ENCODE results near the gene DMD. TPM values are rescaled to one million over a fixed set of nuclear protein-coding genes. Genes with fewer than 3 reads are reported as not detected.

Gene DMD
- total and polyA plus RNA-seq, 2 donors: 48.8 to 257 TPM

- H3K36me3 ChIP-seq (ENCODE audit: insufficient read depth): no peaks in the 10 kb centered on the region
- no peaks in the 10 kb centered on the region for H3K4me1 ChIP-seq (ENCODE audit: insufficient read depth)
- 97% methylated on average over 2 of the region's 2 CpGs for WGBS
- no peak overlapping the region for H3K27ac ChIP-seq (ENCODE audit: low read depth)
- no peak for DNase-seq (ENCODE audit: extremely low spot score)
- H3K4me3 ChIP-seq (ENCODE audit: low read depth, low read length): no peak overlapping the region
Observed at GRCh38 chrX:33045882-33046281, 165.5 kb downstream of the DMD start.

GRCh38 chrX:33045245-33045644, 166.1 kb downstream of the DMD start:
- Histone ChIP-seq H3K27ac (ENCODE audit: low read depth) (no peak overlapping the region), H3K4me3 (ENCODE audit: low read depth, low read length) (no peak overlapping the region), H3K36me3 (ENCODE audit: insufficient read depth) (no peaks in the 10 kb centered on the region), H3K4me1 (ENCODE audit: insufficient read depth) (no peaks in the 10 kb centered on the region)
- DNase-seq (ENCODE audit: extremely low spot score): no peak
- 83% methylated on average over 3 of the region's 3 CpGs for WGBS

GRCh38 chrX:33041141-33041540, 170.2 kb downstream of the DMD start:
- H3K36me3 ChIP-seq (ENCODE audit: insufficient read depth): no peaks in the 10 kb centered on the region
- H3K27ac ChIP-seq (ENCODE audit: low read depth): no peak overlapping the region
- H3K4me3 ChIP-seq (ENCODE audit: low read depth, low read length): no peak overlapping the region
- no peak for DNase-seq (ENCODE audit: extremely low spot score)
- no peaks in the 10 kb centered on the region for H3K4me1 ChIP-seq (ENCODE audit: insufficient read depth)
- WGBS: 97% methylated on average over 22 of the region's 22 CpGs

- Histone ChIP-seq H3K27ac (ENCODE audit: low read depth) (no peak overlapping the region), H3K4me3 (ENCODE audit: low read depth, low read length) (no peak overlapping the region), H3K4me1 (ENCODE audit: insufficient read depth) (no peaks in the 10 kb centered on the region), H3K36me3 (ENCODE audit: insufficient read depth) (no peaks in the 10 kb centered on the region)
- no peak for DNase-seq (ENCODE audit: extremely low spot score)
- WGBS: 29% methylated on average over 3 of the region's 3 CpGs
Observed at GRCh38 chrX:33032700-33033099, 178.6 kb downstream of the DMD start.

- H3K4me3 ChIP-seq (ENCODE audit: low read depth, low read length): no peak overlapping the region
- no peaks in the 10 kb centered on the region for H3K4me1 ChIP-seq (ENCODE audit: insufficient read depth)
- no peaks in the 10 kb centered on the region for H3K36me3 ChIP-seq (ENCODE audit: insufficient read depth)
- DNase-seq (ENCODE audit: extremely low spot score): no peak
- H3K27ac ChIP-seq (ENCODE audit: low read depth): no peak overlapping the region
- WGBS: 77% methylated on average over 6 of the region's 6 CpGs
Observed at GRCh38 chrX:33014949-33015348, 196.4 kb downstream of the DMD start.

- Histone ChIP-seq H3K27ac (ENCODE audit: low read depth) (no peak overlapping the region), H3K4me1 (ENCODE audit: insufficient read depth) (no peaks in the 10 kb centered on the region), H3K36me3 (ENCODE audit: insufficient read depth) (no peaks in the 10 kb centered on the region), H3K4me3 (ENCODE audit: low read depth, low read length) (no peak overlapping the region)
- no peak for DNase-seq (ENCODE audit: extremely low spot score)
- WGBS: 92% methylated on average over 3 of the region's 3 CpGs
Observed at GRCh38 chrX:33014086-33014485, 197.3 kb downstream of the DMD start.

GRCh38 chrX:33001107-33001506, 210.2 kb downstream of the DMD start:
- DNase-seq (ENCODE audit: extremely low spot score): no peak
- Histone ChIP-seq H3K4me3 (ENCODE audit: low read depth, low read length) (no peak overlapping the region), H3K4me1 (ENCODE audit: insufficient read depth) (no peaks in the 10 kb centered on the region), H3K36me3 (ENCODE audit: insufficient read depth) (no peaks in the 10 kb centered on the region), H3K27ac (ENCODE audit: low read depth) (no peak overlapping the region)

- no peaks in the 10 kb centered on the region for H3K36me3 ChIP-seq (ENCODE audit: insufficient read depth)
- no peak overlapping the region for H3K27ac ChIP-seq (ENCODE audit: low read depth)
- WGBS: 98% methylated on average over 4 of the region's 4 CpGs
- DNase-seq (ENCODE audit: extremely low spot score): no peak
- no peak overlapping the region for H3K4me3 ChIP-seq (ENCODE audit: low read depth, low read length)
- no peaks in the 10 kb centered on the region for H3K4me1 ChIP-seq (ENCODE audit: insufficient read depth)
Observed at GRCh38 chrX:32998776-32999175, 212.6 kb downstream of the DMD start.

GRCh38 chrX:32995427-32995826, 215.9 kb downstream of the DMD start:
- 55% methylated on average over 3 of the region's 3 CpGs for WGBS
- no peak overlapping the region for H3K27ac ChIP-seq (ENCODE audit: low read depth)
- no peaks in the 10 kb centered on the region for H3K4me1 ChIP-seq (ENCODE audit: insufficient read depth)
- no peak overlapping the region for H3K4me3 ChIP-seq (ENCODE audit: low read depth, low read length)
- no peak for DNase-seq (ENCODE audit: extremely low spot score)
- no peaks in the 10 kb centered on the region for H3K36me3 ChIP-seq (ENCODE audit: insufficient read depth)

- no peak for DNase-seq (ENCODE audit: extremely low spot score)
- Histone ChIP-seq H3K27ac (ENCODE audit: low read depth) (no peak overlapping the region), H3K4me1 (ENCODE audit: insufficient read depth) (no peaks in the 10 kb centered on the region), H3K4me3 (ENCODE audit: low read depth, low read length) (no peak overlapping the region), H3K36me3 (ENCODE audit: insufficient read depth) (no peaks in the 10 kb centered on the region)
- 50% methylated on average over 4 of the region's 4 CpGs for WGBS
Observed at GRCh38 chrX:32987142-32987541, 224.2 kb downstream of the DMD start.

GRCh38 chrX:32985544-32985943, 225.8 kb downstream of the DMD start:
- Histone ChIP-seq H3K4me3 (ENCODE audit: low read depth, low read length) (no peak overlapping the region), H3K27ac (ENCODE audit: low read depth) (no peak overlapping the region), H3K4me1 (ENCODE audit: insufficient read depth) (no peaks in the 10 kb centered on the region), H3K36me3 (ENCODE audit: insufficient read depth) (no peaks in the 10 kb centered on the region)
- DNase-seq (ENCODE audit: extremely low spot score): no peak
- WGBS: 67% methylated on average over 4 of the region's 4 CpGs

GRCh38 chrX:32966821-32967355, 244.5 kb downstream of the DMD start:
- Histone ChIP-seq H3K36me3 (ENCODE audit: insufficient read depth) (no peaks in the 10 kb centered on the region), H3K27ac (ENCODE audit: low read depth) (no peak overlapping the region), H3K4me1 (ENCODE audit: insufficient read depth) (no peaks in the 10 kb centered on the region), H3K4me3 (ENCODE audit: low read depth, low read length) (no peak overlapping the region)
- no peak for DNase-seq (ENCODE audit: extremely low spot score)
- WGBS: 83% methylated on average over 2 of the region's 2 CpGs

GRCh38 chrX:32954125-32954524, 257.2 kb downstream of the DMD start:
- DNase-seq (ENCODE audit: extremely low spot score): no peak
- Histone ChIP-seq H3K27ac (ENCODE audit: low read depth) (no peak overlapping the region), H3K36me3 (ENCODE audit: insufficient read depth) (no peaks in the 10 kb centered on the region), H3K4me1 (ENCODE audit: insufficient read depth) (no peaks in the 10 kb centered on the region), H3K4me3 (ENCODE audit: low read depth, low read length) (no peak overlapping the region)
- WGBS: 83% methylated on average over 3 of the region's 3 CpGs

- no peak for DNase-seq (ENCODE audit: extremely low spot score)
Observed at GRCh38 chrX:32948130-32948529, 263.2 kb downstream of the DMD start.

GRCh38 chrX:32937043-32937442, 274.3 kb downstream of the DMD start:
- H3K27ac ChIP-seq (ENCODE audit: low read depth): no peak overlapping the region
- no peak for DNase-seq (ENCODE audit: extremely low spot score)
- H3K4me1 ChIP-seq (ENCODE audit: insufficient read depth): no peaks in the 10 kb centered on the region
- no peak overlapping the region for H3K4me3 ChIP-seq (ENCODE audit: low read depth, low read length)
- no peaks in the 10 kb centered on the region for H3K36me3 ChIP-seq (ENCODE audit: insufficient read depth)
- WGBS: 58% methylated on average over 3 of the region's 3 CpGs

More at GRCh38 chrX:32948130-32948529, 263.2 kb downstream of the DMD start:
- no peaks in the 10 kb centered on the region for H3K4me1 ChIP-seq (ENCODE audit: insufficient read depth)
- 63% methylated on average over 2 of the region's 2 CpGs for WGBS
- H3K36me3 ChIP-seq (ENCODE audit: insufficient read depth): no peaks in the 10 kb centered on the region
- H3K4me3 ChIP-seq (ENCODE audit: low read depth, low read length): no peak overlapping the region
- no peak overlapping the region for H3K27ac ChIP-seq (ENCODE audit: low read depth)

All from urinary bladder (tissue), 4 donors.